OCI-LY7 (cell line): Measurements from ENCODE around the gene ARF5.

Source experiments
- CTCF ChIP-seq: fragments of 200-600 bp; sonication (generic); conservative IDR thresholded peaks from 2 replicates; pipeline ENCODE4 v1.5.1; 2014; ENCODE audit warnings: mild to moderate bottlenecking, antibody characterized with exemption, low read length, moderate library complexity, mixed read lengths
- EZH2phosphoT487 ChIP-seq: fragments of 200-600 bp; sonication (generic); IDR thresholded peaks from 2 replicates; pipeline ENCODE4 v1.6.1; 2018; ENCODE audit warnings: low read depth, borderline replicate concordance, mild to moderate bottlenecking, mixed run types, antibody characterized with exemption, low read length, moderate library complexity, mixed read lengths

GRCh38 chr7:127591189-127591588 lies 3.0 kb downstream of the ARF5 start:
- TF ChIP-seq CTCF (no peak), EZH2phosphoT487 (no peak)
